ENCODE measurements around the gene ARL8A.

ARL8A gene

DNA sequence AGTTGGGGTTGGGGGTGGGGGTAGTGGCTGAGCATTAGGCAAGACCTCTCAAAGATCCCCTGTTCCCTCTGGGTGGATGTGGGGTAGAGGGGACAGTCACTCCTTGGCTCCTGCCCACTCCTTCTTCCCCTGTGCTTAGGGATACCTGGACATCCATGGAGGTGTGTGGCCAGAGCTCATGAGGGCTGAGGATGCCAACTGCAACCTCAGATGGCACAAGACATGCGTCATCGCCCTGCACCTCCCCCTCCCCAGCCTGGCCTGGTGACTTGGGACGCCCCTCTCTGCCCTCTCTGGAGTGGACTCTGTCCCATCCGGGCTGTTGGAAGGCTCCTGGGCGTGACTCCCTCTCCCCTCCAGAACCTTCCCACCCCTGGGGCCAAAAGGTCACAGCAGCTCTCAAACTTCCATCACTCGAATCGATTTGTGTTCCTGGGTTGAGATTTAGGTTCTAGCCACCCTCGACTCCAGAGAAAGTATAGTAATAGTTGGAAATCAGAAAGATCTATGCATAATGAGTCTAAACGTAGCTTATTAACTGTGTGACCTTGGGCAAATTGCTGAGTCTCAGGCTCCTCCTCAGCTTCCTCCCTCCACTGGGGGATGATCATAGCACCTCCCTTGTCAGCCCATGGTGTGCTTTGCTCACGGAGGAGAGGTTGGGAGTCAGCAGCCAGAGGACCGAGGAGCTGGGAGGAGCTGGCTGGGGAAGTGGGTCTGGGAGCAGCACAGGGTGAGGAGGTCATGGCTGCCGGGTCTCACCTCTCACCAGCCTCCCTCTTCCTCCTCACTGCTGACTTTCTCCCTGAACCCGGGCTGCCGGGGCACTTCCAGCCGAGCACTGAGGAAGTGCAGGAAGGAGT is 18.1 kb upstream of the ARL8A start:
- Histone ChIP-seq H3K36me3 (ENCODE audit: control insufficient read depth, insufficient read depth, low read length) (no peaks in the 10 kb centered on the region), H3K9ac (ENCODE audit: low read length) (no peak overlapping the region), H3K4me1 (ENCODE audit: control insufficient read depth, insufficient read depth, low read length) (peaks cover 56% of the 10 kb centered on the region), H3K27me3 (ENCODE audit: control insufficient read depth, insufficient read depth, low read length) (no peaks in the 10 kb centered on the region), H3K27ac (ENCODE audit: low read depth, low read length) (no peak overlapping the region), H3K4me3 (ENCODE audit: low read depth, low read length) (no peak overlapping the region), H3K9me3 (ENCODE audit: control insufficient read depth, insufficient read depth, low read depth, low read length) (no peaks in the 10 kb centered on the region)

DNA sequence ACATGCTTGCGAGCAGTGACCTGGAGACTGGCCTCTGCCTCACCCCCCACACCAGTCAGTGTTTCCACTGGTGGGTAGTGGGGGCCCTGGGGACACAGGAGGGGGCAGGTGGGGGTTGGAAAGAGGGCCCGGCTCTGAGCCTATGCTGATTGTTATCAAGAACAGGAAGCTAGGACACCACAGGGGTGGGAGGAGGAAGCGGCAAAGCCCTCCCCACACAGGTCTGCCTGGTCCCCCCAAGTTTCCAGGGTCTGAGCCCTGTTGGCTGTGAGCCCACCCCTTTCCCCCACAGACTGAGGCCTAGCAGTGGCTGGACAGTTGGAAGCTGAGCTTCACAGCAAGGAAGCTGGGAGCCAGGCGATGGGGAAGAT is 17.5 kb upstream of the ARL8A start:
- Histone ChIP-seq H3K36me3 (ENCODE audit: control insufficient read depth, insufficient read depth, low read length) (no peaks in the 10 kb centered on the region), H3K4me1 (ENCODE audit: control insufficient read depth, insufficient read depth, low read length) (peaks cover 56% of the 10 kb centered on the region), H3K27ac (ENCODE audit: low read depth, low read length) (no peak overlapping the region), H3K9ac (ENCODE audit: low read length) (no peak overlapping the region), H3K27me3 (ENCODE audit: control insufficient read depth, insufficient read depth, low read length) (no peaks in the 10 kb centered on the region), H3K9me3 (ENCODE audit: control insufficient read depth, insufficient read depth, low read depth, low read length) (no peaks in the 10 kb centered on the region), H3K4me3 (ENCODE audit: low read depth, low read length) (no peak overlapping the region)

DNA sequence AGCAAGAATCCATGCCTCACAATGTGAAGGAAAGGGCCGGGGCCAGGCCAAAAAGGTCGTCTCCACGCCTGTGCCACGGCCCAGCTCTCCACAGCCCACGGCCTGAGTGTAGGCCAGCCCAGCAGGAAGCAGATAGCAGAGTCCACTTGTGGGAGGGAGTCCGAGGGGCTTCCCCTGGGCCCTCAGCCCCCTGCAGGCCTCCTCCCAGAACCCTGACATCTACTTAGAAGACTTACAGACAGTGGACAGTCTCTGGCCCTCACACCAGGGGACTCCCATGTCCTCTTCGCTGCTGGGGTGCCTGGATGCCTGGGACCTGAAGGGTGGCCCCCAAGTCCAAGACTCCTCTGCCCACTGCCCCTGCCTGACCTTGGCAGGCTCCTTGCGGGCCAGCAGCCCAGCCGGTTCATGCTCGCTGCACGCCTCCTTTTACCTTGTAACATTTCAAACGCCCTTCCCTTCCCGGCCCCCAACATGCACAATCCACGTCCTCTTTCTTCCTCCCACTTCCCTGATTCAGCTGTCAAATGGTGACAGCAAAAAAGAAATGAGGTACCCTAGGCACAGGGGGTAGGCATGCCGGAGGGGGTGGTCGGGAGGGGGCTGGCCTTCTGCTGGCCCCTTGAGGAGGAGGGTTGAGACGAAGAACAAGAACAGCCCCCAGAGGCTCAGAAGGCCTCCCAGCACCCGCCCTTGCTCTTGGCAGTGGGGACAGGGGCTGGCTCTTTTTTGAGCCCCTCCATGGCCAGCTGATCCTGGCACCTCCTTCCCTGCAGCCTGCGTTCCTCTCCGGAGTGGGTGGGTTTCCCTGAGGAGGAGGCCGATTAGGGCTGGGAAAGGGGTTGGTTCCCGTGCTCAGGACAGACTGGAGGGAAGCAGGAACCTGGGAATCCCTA is 16.9 kb upstream of the ARL8A start:
- H3K27ac ChIP-seq (ENCODE audit: low read depth, low read length) = no peak overlapping the region
- H3K36me3 ChIP-seq (ENCODE audit: control insufficient read depth, insufficient read depth, low read length) = no peaks in the 10 kb centered on the region
- H3K9ac ChIP-seq (ENCODE audit: low read length) = no peak overlapping the region
- no peaks in the 10 kb centered on the region for H3K27me3 ChIP-seq (ENCODE audit: control insufficient read depth, insufficient read depth, low read length)
- peaks cover 61% of the 10 kb centered on the region for H3K4me1 ChIP-seq (ENCODE audit: control insufficient read depth, insufficient read depth, low read length)
- no peak overlapping the region for H3K4me3 ChIP-seq (ENCODE audit: low read depth, low read length)
- H3K9me3 ChIP-seq (ENCODE audit: control insufficient read depth, insufficient read depth, low read depth, low read length) = no peaks in the 10 kb centered on the region

DNA sequence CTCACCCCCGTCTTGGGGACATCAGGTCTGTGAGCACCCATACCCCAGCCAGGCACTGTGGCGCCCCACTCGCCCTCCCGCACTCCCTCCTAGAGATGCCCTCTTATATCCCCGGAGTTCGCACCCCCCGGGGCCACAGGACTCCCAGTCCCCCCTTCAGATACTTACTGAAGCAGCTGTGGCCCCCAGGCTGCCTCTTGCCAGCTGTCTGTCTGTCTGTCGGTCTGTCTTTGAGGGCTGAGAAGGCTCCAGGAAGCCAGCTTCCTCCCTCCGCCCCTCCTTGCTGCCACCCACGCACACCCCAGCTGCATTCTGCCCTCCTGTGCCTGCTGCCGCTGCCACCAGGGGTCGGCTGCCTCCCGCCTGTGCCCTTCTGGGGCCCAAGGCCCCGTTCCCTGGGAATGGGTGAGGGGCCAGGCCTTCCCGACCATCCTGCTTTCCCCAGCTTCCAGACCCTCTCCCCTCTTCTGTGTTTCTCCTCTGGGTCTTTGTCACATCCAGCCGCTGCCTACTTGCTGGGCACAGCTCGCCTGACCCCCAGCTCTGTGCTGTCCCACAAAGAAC is 15.9 kb upstream of the ARL8A start, which contains the start of gene PTPN7:
TSS of gene PTPN7 (minus strand) at position 226 of the 564 bp plus-strand sequence. CDS start 1,200 bp downstream, outside the sequence.
- Histone ChIP-seq H3K9me3 (ENCODE audit: control insufficient read depth, insufficient read depth, low read depth, low read length) (no peaks in the 10 kb centered on the region), H3K9ac (ENCODE audit: low read length) (no peak within 1 kb of the TSS), H3K27ac (ENCODE audit: low read depth, low read length) (no peak within 1 kb of the TSS), H3K27me3 (ENCODE audit: control insufficient read depth, insufficient read depth, low read length) (no peaks in the 10 kb centered on the region), H3K4me1 (ENCODE audit: control insufficient read depth, insufficient read depth, low read length) (peaks cover 55% of the 10 kb centered on the region), H3K4me3 (ENCODE audit: low read depth, low read length) (no peak within 1 kb of the TSS), H3K36me3 (ENCODE audit: control insufficient read depth, insufficient read depth, low read length) (no peaks in the 10 kb centered on the region)

DNA sequence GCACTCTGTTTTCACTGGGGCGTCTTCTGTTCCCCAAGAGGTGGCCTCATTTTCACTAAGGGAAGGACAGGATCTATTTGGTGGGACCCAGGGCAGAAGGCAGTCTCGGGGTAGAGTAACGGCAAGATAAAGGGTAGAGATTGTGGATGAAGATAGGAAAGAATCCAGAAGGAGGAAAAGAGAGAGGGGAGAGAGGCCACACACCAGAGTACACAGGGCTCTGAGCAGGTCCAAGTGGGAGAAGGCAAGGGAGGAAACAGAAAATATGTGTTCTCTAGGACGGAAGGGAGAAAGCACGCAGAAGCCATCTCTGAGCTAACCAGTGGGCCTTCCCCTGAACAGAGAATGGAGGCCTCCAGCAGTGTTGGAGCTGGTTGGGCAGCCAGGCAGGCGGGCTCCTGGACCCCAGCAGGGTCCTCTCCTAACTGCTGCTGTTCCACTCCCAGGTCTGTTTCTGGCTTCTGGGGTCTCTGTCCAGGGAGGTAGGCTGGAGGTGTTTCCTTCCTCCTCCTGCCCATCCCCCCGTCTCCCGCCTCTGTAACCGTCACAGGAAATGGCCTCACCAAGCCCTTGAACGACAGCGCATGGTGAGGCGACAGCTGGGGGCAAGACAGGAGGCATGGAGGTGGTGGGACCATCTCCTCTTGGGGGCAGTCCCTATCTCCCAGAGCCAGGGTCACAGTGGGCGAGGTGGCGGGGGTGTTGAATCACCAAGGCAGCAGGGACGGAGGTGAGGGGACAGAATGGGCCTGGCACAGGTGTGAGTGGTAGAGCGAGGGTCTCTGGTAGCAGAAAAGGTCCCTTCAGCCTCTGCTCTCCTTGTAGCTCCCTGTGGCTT is 15.2 kb upstream of the ARL8A start:
- H3K27me3 ChIP-seq (ENCODE audit: control insufficient read depth, insufficient read depth, low read length) = no peaks in the 10 kb centered on the region
- no peaks in the 10 kb centered on the region for H3K9me3 ChIP-seq (ENCODE audit: control insufficient read depth, insufficient read depth, low read depth, low read length)
- H3K4me1 ChIP-seq (ENCODE audit: control insufficient read depth, insufficient read depth, low read length) = peaks cover 53% of the 10 kb centered on the region
- H3K4me3 ChIP-seq (ENCODE audit: low read depth, low read length) = no peak overlapping the region
- H3K9ac ChIP-seq (ENCODE audit: low read length) = no peak overlapping the region
- no peaks in the 10 kb centered on the region for H3K36me3 ChIP-seq (ENCODE audit: control insufficient read depth, insufficient read depth, low read length)
- H3K27ac ChIP-seq (ENCODE audit: low read depth, low read length) = no peak overlapping the region

DNA sequence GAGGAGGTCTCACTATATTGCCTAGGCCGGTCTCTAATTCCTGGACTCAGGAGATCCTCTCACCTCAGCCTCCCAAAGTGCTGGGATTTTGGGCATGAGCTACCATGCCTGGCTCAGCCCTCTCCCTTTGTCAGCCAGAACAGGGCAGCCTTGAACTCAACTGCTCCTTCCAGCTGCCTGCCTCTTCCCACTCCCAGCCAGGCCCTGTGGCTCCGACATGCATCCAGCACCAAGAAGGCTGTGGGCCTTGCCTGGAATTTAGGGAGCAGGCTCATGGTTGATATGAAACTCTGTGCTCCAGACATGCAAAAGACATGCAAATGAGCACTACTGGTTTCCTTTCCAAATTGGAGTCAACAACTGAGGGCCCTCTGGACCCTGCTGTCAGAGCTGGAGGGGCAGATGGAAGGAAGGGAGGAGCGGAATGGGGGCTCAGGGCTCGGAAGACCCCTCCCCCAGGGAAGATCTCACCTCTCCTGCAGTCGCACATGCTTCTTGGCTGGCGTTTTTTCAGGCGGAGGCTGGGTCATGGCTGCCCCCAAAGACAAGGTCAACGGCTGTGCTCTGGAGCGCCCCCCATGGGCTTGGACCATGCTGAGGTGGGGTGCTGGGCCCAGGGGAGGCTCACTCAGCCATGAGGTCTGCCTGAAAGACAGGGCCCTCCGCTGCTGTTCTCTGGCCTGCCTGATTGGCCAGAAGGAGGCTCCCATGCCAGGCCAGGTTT is 14.4 kb upstream of the ARL8A start:
- no peaks in the 10 kb centered on the region for H3K27me3 ChIP-seq (ENCODE audit: control insufficient read depth, insufficient read depth, low read length)
- no peak overlapping the region for H3K27ac ChIP-seq (ENCODE audit: low read depth, low read length)
- H3K36me3 ChIP-seq (ENCODE audit: control insufficient read depth, insufficient read depth, low read length) = no peaks in the 10 kb centered on the region
- no peak overlapping the region for H3K9ac ChIP-seq (ENCODE audit: low read length)
- H3K9me3 ChIP-seq (ENCODE audit: control insufficient read depth, insufficient read depth, low read depth, low read length) = no peaks in the 10 kb centered on the region
- H3K4me3 ChIP-seq (ENCODE audit: low read depth, low read length) = no peak overlapping the region
- H3K4me1 ChIP-seq (ENCODE audit: control insufficient read depth, insufficient read depth, low read length) = peaks cover 57% of the 10 kb centered on the region

DNA sequence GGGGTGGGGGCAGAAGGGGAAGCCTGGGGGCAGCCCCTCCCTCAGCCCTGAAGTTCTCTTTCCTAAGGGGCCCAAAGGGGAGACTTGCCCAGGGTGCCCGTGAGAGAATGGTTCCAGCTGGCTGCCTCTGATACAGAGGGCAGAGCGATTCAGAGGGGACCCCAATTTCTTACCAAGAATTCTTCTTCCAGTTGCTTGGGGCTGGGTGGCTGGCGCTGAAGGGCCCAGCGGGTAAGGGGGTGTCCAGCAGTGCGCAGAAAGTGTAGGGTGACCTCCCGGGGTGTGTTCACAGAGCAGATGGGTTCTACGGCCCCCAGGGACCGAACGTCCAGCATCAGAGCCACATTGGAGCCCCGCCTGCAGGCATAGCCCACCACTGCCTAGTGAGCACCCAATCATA is 13.4 kb upstream of the ARL8A start:
- Histone ChIP-seq H3K27ac (ENCODE audit: low read depth, low read length) (no peak overlapping the region), H3K27me3 (ENCODE audit: control insufficient read depth, insufficient read depth, low read length) (no peaks in the 10 kb centered on the region), H3K4me1 (ENCODE audit: control insufficient read depth, insufficient read depth, low read length) (peaks cover 49% of the 10 kb centered on the region), H3K9me3 (ENCODE audit: control insufficient read depth, insufficient read depth, low read depth, low read length) (no peaks in the 10 kb centered on the region), H3K9ac (ENCODE audit: low read length) (no peak overlapping the region), H3K4me3 (ENCODE audit: low read depth, low read length) (no peak overlapping the region), H3K36me3 (ENCODE audit: control insufficient read depth, insufficient read depth, low read length) (no peaks in the 10 kb centered on the region)

DNA sequence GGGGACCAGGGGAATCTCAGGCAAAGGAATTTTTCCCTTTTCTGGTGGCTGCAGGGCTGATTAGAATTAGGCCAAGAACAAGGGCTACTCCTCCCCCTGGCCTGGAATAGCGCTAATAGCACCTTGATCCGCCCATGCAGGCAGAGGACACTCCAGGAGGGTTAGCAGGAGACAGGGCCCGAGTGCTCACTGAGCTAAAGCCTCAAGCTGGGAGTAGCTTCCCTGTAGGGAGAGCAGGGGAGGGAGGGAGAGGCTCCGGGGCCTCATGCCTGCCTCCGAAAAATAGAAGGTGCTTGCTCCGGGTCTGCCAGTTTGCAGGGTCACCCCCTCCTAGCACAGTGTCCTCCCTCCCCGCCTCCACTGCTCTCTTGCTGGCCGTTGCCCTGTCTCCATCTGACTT is 12.1 kb upstream of the ARL8A start:
- Histone ChIP-seq H3K27me3 (ENCODE audit: control insufficient read depth, insufficient read depth, low read length) (no peaks in the 10 kb centered on the region), H3K9me3 (ENCODE audit: control insufficient read depth, insufficient read depth, low read depth, low read length) (no peaks in the 10 kb centered on the region), H3K9ac (ENCODE audit: low read length) (no peak overlapping the region), H3K36me3 (ENCODE audit: control insufficient read depth, insufficient read depth, low read length) (no peaks in the 10 kb centered on the region), H3K4me3 (ENCODE audit: low read depth, low read length) (no peak overlapping the region), H3K27ac (ENCODE audit: low read depth, low read length) (no peak overlapping the region), H3K4me1 (ENCODE audit: control insufficient read depth, insufficient read depth, low read length) (peaks cover 36% of the 10 kb centered on the region)

DNA sequence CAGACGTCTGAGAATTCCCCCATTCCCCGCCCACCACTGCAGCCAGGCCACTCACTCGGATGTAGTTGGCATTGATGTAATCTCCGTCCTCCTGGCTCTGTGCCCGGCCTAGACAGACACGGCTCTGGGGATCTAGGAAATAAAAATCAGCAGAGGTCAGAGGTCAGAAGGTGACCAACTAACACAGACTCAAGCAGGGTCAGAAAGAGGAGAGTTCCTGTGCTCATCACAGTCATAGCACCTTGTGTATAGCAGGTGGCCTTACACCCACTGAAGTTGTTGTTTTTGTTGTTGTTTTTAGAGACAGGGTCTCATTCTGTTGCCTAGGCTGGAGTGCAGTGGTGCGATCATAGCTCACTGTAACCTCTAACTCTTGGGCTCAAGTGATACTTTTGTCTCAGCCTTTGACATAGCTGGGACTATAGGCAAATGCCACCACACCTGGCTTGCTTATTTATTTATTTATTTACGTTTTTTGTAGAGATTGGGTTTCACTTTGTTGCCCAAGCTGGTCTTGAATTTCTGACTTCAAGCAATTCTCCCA is 11.0 kb upstream of the ARL8A start:
- Histone ChIP-seq H3K36me3 (ENCODE audit: control insufficient read depth, insufficient read depth, low read length) (no peaks in the 10 kb centered on the region), H3K9ac (ENCODE audit: low read length) (no peak overlapping the region), H3K9me3 (ENCODE audit: control insufficient read depth, insufficient read depth, low read depth, low read length) (no peaks in the 10 kb centered on the region), H3K27ac (ENCODE audit: low read depth, low read length) (no peak overlapping the region), H3K4me1 (ENCODE audit: control insufficient read depth, insufficient read depth, low read length) (peaks cover 30% of the 10 kb centered on the region), H3K4me3 (ENCODE audit: low read depth, low read length) (no peak overlapping the region), H3K27me3 (ENCODE audit: control insufficient read depth, insufficient read depth, low read length) (no peaks in the 10 kb centered on the region)
